HepG2 (cell line): ENCODE data around the gene CASS4. TPM values are rescaled to one million over a fixed set of nuclear protein-coding genes. Genes with fewer than 3 reads are reported as not detected.

Experiments
- ATAC-seq: fragments of 200-7000 bp; cut with Tn5 transposase; 3 replicates; pipeline ENCODE4 v1.9.1; 2020; ENCODE audit warnings: mild to moderate bottlenecking, moderate library complexity
- BruUV-seq: library from RNA; stranded (reverse); fragments of 400-500 nt; replicated peaks from 2 replicates; lab custom pipeline; 2021; lab: Mats Ljungman, UMichigan
- CTCF ChIA-PET: fragments of 300-600 bp; formaldehyde crosslinking; extraction: SDS; loops from one replicate; lab custom pipeline; 2021; ENCODE audit warnings: low total read pairs, inconsistent platforms, low intra/inter-chr PET ratio; lab: Yijun Ruan, JAX
- POLR2A ChIA-PET: fragments of 350-600 bp; sonication (Branson Sonifier 250); formaldehyde crosslinking; loops from one replicate; lab custom pipeline; 2020; ENCODE audit warnings: antibody characterized with exemption, inconsistent platforms; lab: Yijun Ruan, JAX
- DNase-seq: peaks from one replicate; pipeline ENCODE4 v3.0.0-alpha.2; 2015; ENCODE audit warnings: low spot score
- FAIRE-seq: peaks from 3 replicates; lab custom pipeline; 2011; peaks lifted over from hg19 to GRCh38; lab: Jason Lieb, UNC
- H2AFZ ChIP-seq: one replicate; pipeline ENCODE4 v1.6.1; 2011; ENCODE audit warnings: low read length, inconsistent platforms
- H3K27ac ChIP-seq: fragments of 300-600 bp; 3 replicates; pipeline ENCODE4 v1.8.0; 2011; ENCODE audit warnings: mixed run types, mild to moderate bottlenecking, mixed read lengths, low read length, inconsistent platforms; ENCODE audit not compliant: insufficient read depth; ENCODE audit errors: extremely low read length
- H3K27me3 ChIP-seq, 2 experiments: fragments of 200-600 bp in 1 of 2; 2 replicates in 1 of 2; 3 replicates in 1 of 2; pipeline versions ENCODE4 v1.6.0 to v1.8.0; 2011; ENCODE audit warnings: low read length in 2 of 2, mild to moderate bottlenecking in 2 of 2, moderate library complexity in 2 of 2, inconsistent platforms in 1 of 2; ENCODE audit not compliant: insufficient read depth in 2 of 2, control insufficient read depth in 1 of 2
- H3K36me3 ChIP-seq, 2 experiments: fragments of 200-600 bp in 1 of 2; replicated peaks in 1 of 2; 2 replicates in 1 of 2; 3 replicates in 1 of 2; pipeline versions ENCODE4 v1.5.1 to v1.8.0; 2011; ENCODE audit warnings: low read length in 2 of 2, inconsistent platforms in 1 of 2; ENCODE audit not compliant: insufficient read depth in 2 of 2, control insufficient read depth in 1 of 2
- H3K4me1 ChIP-seq: 2 replicates; pipeline ENCODE4 v1.5.1; 2012; ENCODE audit warnings: low read length, inconsistent platforms; ENCODE audit not compliant: insufficient read depth
- H3K4me2 ChIP-seq: 2 replicates; pipeline ENCODE4 v1.6.0; 2011; ENCODE audit warnings: low read depth, low read length, inconsistent platforms
- H3K4me3 ChIP-seq, 3 experiments: fragments of 200-600 bp in 1 of 3; sonication (generic), shearing (Covaris generic) in 1 of 3; replicated peaks in 1 of 3; 2 replicates each; pipeline ENCODE4 v1.5.1; 2011 to 2016; ENCODE audit warnings: low read length in 3 of 3, inconsistent platforms in 2 of 3, low read depth in 2 of 3, mild to moderate bottlenecking in 2 of 3, control low read depth in 1 of 3, mixed read lengths in 1 of 3; ENCODE audit not compliant: insufficient read depth in 1 of 3
- H3K79me2 ChIP-seq: one replicate; pipeline ENCODE4 v1.6.1; 2011; ENCODE audit warnings: low read length, inconsistent platforms; ENCODE audit not compliant: insufficient read depth
- H3K9ac ChIP-seq: 2 replicates; pipeline ENCODE4 v1.6.0; 2011; ENCODE audit warnings: mild to moderate bottlenecking, low read depth, low read length, inconsistent platforms; ENCODE audit not compliant: insufficient read depth
- H3K9me3 ChIP-seq: 2 replicates; pipeline ENCODE4 v1.5.1; 2012; ENCODE audit warnings: mild to moderate bottlenecking, low read length
- H4K20me1 ChIP-seq: 2 replicates; pipeline ENCODE4 v1.6.0; 2011; ENCODE audit warnings: inconsistent platforms, mild to moderate bottlenecking, low read length, moderate library complexity; ENCODE audit not compliant: insufficient read depth
- ADNP ChIP-seq: sonication (generic); formaldehyde crosslinking; IDR thresholded peaks from 2 replicates; pipeline ENCODE4 v1.4.0; 2020; ENCODE audit warnings: missing genetic modification reagents
- CREB3 ChIP-seq: sonication (generic); formaldehyde crosslinking; IDR thresholded peaks from 2 replicates; pipeline ENCODE4 v1.5.0; 2020; ENCODE audit warnings: missing genetic modification reagents
- DNMT1 ChIP-seq: sonication (generic); formaldehyde crosslinking; IDR thresholded peaks from 2 replicates; pipeline ENCODE4 v1.5.1; 2020; ENCODE audit warnings: mild to moderate bottlenecking, missing genetic modification reagents
- HES4 ChIP-seq: sonication (generic); formaldehyde crosslinking; IDR thresholded peaks from 2 replicates; pipeline ENCODE4 v1.9.0; 2021; ENCODE audit warnings: mild to moderate bottlenecking, missing genetic modification reagents, borderline replicate concordance
- HOXA5 ChIP-seq: sonication (generic); formaldehyde crosslinking; IDR thresholded peaks from 2 replicates; pipeline ENCODE4 v1.4.0; 2020; ENCODE audit warnings: missing genetic modification reagents
- MATR3 ChIP-seq: sonication (generic); formaldehyde crosslinking; IDR thresholded peaks from 2 replicates; pipeline ENCODE4 v1.4.0; 2020; ENCODE audit warnings: missing genetic modification reagents
- MED1 ChIP-seq: sonication (generic); formaldehyde crosslinking; IDR thresholded peaks from 2 replicates; pipeline ENCODE4 v1.4.0; 2020; ENCODE audit warnings: missing genetic modification reagents
- MTF2 ChIP-seq: sonication (generic); formaldehyde crosslinking; IDR thresholded peaks from 2 replicates; pipeline ENCODE4 v1.5.0; 2020; ENCODE audit warnings: missing genetic modification reagents, borderline replicate concordance
- NFYB ChIP-seq: sonication (generic); formaldehyde crosslinking; IDR thresholded peaks from 2 replicates; pipeline ENCODE4 v1.4.0; 2020; ENCODE audit warnings: missing genetic modification reagents
- NKX3-1 ChIP-seq: sonication (generic); formaldehyde crosslinking; IDR thresholded peaks from 2 replicates; pipeline ENCODE4 v1.5.0; 2020; ENCODE audit warnings: missing genetic modification reagents
- PAWR ChIP-seq: sonication (generic); formaldehyde crosslinking; IDR thresholded peaks from 2 replicates; pipeline ENCODE4 v1.4.0; 2020; ENCODE audit warnings: missing genetic modification reagents, mild to moderate bottlenecking, borderline replicate concordance
- PHF5A ChIP-seq: IDR thresholded peaks from one replicate; pipeline ENCODE4 v1.6.1; 2018; ENCODE audit warnings: low read depth, missing genetic modification reagents; ENCODE audit not compliant: unreplicated experiment
- SP2 ChIP-seq: sonication (generic); formaldehyde crosslinking; IDR thresholded peaks from 2 replicates; pipeline ENCODE4 v1.5.1; 2020; ENCODE audit warnings: mild to moderate bottlenecking, missing genetic modification reagents
- SRSF9 ChIP-seq: fragments of 200-400 bp; formaldehyde crosslinking; IDR thresholded peaks from 2 replicates; pipeline ENCODE4 v1.6.1; 2018; ENCODE audit warnings: borderline replicate concordance, mild to moderate bottlenecking, low read depth, low read length; ENCODE audit not compliant: insufficient read depth, poor library complexity, severe bottlenecking
- U2AF2 ChIP-seq: fragments of 200-400 bp; formaldehyde crosslinking; IDR thresholded peaks from 2 replicates; pipeline ENCODE4 v1.6.1; 2017; ENCODE audit warnings: low read depth, mild to moderate bottlenecking, low read length
- ZGPAT ChIP-seq: IDR thresholded peaks from 2 replicates; pipeline ENCODE4 v1.6.1; 2016; ENCODE audit warnings: mild to moderate bottlenecking
- ZNF292 ChIP-seq: sonication (generic); formaldehyde crosslinking; IDR thresholded peaks from 2 replicates; pipeline ENCODE4 v1.8.1; 2022; ENCODE audit warnings: mild to moderate bottlenecking, low read depth, missing genetic modification reagents, borderline replicate concordance
- ZNF768 ChIP-seq: sonication (generic); formaldehyde crosslinking; IDR thresholded peaks from 2 replicates; pipeline ENCODE4 v1.4.0; 2020; ENCODE audit warnings: missing genetic modification reagents
- ZNF775 ChIP-seq: sonication (generic); formaldehyde crosslinking; IDR thresholded peaks from 2 replicates; pipeline ENCODE4 v1.4.0; 2020; ENCODE audit warnings: missing genetic modification reagents, mild to moderate bottlenecking, moderate library complexity, borderline replicate concordance
- ZNF816 ChIP-seq: sonication (generic); formaldehyde crosslinking; IDR thresholded peaks from 2 replicates; pipeline ENCODE4 v1.8.0; 2022; ENCODE audit warnings: missing genetic modification reagents, mild to moderate bottlenecking, borderline replicate concordance
- WGBS: methylation state at CpG from one replicate; pipeline ENCODE4 v1.1.6; 2017; ENCODE audit warnings: low lambda C conversion rate; 5-methylcytosine and 5-hydroxymethylcytosine counted together
- in situ Hi-C: cut with HindIII; loops from 2 replicates; pipeline ENCODE4 v1.10.0; 2017; ENCODE audit warnings: low pct_unique_long_range_greater_than_20kb; ENCODE audit not compliant: extremely low pct_ligation_motif_present
- intact Hi-C: fragments of 100-400 bp; cut with micrococcal nuclease; formaldehyde crosslinking; loops from one replicate; pipeline ENCODE4 v1.10.0; 2022; ENCODE audit not compliant: unreplicated experiment
- polyA plus RNA-seq, 8 experiments: library from polyadenylated mRNA; depleted of rRNA in 3 of 8; stranded (reverse) in 7 of 8; unstranded in 1 of 8; fragments of >200 nt; fragmentation: Illumina TruSeq in 4 of 8; extraction: Trizol in 4 of 8; gene quantifications; 2 replicates each; pipeline versions ENCODE4 v1.2.1 to v1.2.3, GENCODE V29; 2011 to 2016; ENCODE audit warnings: low read depth in 4 of 8, missing spikeins in 1 of 8, mixed read lengths in 1 of 8; ENCODE audit not compliant: insufficient read depth in 1 of 8
- total RNA-seq, 5 experiments: library from RNA; depleted of rRNA; stranded (reverse); fragments of >200 nt; fragmentation: Illumina TruSeq; extraction: Trizol; gene quantifications; 2 replicates each; pipeline ENCODE4 v1.2.3, GENCODE V29; 2016; ENCODE audit warnings: low read depth in 1 of 5

The CASS4 gene
- total and polyA plus RNA-seq, 2 of the 13 experiments (the other 11 are each of a cell fraction or from before 2014, with no cell fraction given), result 0.17 to 0.49 TPM

- no peak for TF ChIP-seq ZGPAT (CRISPR knock-in tag)
- no peak for TF ChIP-seq ZNF775 (CRISPR knock-in tag)
Observed at GRCh38 chr20:56428881-56429280, 16.8 kb downstream of the CASS4 start (continued).

GRCh38 chr20:56429502-56429901, 17.4 kb downstream of the CASS4 start:
- ATAC-seq (no peak), FAIRE-seq (no peak), DNase-seq (no peak)
- Histone ChIP-seq H3K4me3 (no peak overlapping the region), H4K20me1 (no peaks in the 10 kb centered on the region), H3K79me2 (no peaks in the 10 kb centered on the region), H3K27me3 (no peaks in the 10 kb centered on the region), H3K36me3 (no peaks in the 10 kb centered on the region), H3K27ac (no peak overlapping the region), H3K4me2 (no peak overlapping the region), H2AFZ (no peak overlapping the region), H3K9me3 (no peaks in the 10 kb centered on the region), H3K4me1 (peaks cover 9% of the 10 kb centered on the region), H3K9ac (no peak overlapping the region)
- intact Hi-C loops (no loop called here), in situ Hi-C loops (no loop called here)
- CTCF ChIA-PET, result no interaction called here
- POLR2A ChIA-PET, result no interaction called here
- BruUV-seq, result no TSS peak
- no peak for TF ChIP-seq U2AF2
- no peak for TF ChIP-seq NFYB (CRISPR knock-in tag)
- no peak for TF ChIP-seq MED1 (CRISPR knock-in tag)
- no peak for TF ChIP-seq ZNF816
- no peak for TF ChIP-seq MATR3 (CRISPR knock-in tag)
- TF ChIP-seq SP2 (CRISPR knock-in tag), result no peak
- no peak for TF ChIP-seq DNMT1
- no peak for TF ChIP-seq HES4 (CRISPR knock-in tag)
- TF ChIP-seq CREB3 (CRISPR knock-in tag), result no peak
- no peak for TF ChIP-seq ADNP (CRISPR knock-in tag)
- no peak for TF ChIP-seq NKX3-1 (CRISPR knock-in tag)
- no peak for TF ChIP-seq PAWR (CRISPR knock-in tag)
- no peak for TF ChIP-seq HOXA5 (CRISPR knock-in tag)
- TF ChIP-seq SRSF9, result no peak
- TF ChIP-seq ZNF768, result no peak
- TF ChIP-seq MTF2, result no peak
- no peak for TF ChIP-seq PHF5A (CRISPR knock-in tag)
- no peak for TF ChIP-seq ZNF292 (CRISPR knock-in tag)
- 54% methylated on average over 6 of the region's 6 CpGs for WGBS
